Medulla oblongata (tissue), 1 donor: ENCODE data around the gene SHB.

ENCODE experiments used
- DNase-seq: peaks from one replicate; pipeline ENCODE4 v3.0.0-alpha.2; 2015; ENCODE audit errors: extremely low spot score

The SHB gene

DNA sequence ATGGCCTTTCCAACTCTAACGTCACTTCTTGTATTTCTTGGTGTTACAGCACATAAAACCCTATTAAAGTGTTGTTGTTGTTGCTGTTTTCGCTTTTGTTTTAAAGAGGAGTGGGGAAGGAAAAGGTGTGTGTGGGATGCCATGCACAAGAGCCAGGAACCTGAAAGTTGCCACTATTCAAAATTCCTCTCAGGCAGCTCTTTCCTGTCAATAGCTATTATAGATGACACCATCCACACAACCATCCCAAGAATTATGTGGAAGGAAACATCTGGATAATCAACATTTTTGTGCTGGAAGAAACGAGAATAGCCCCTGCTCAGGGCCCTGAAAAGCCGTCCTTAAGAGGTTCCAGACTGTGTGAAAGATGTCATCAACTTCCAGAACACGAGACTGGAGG lies 79.3 kb downstream of the SHB start:
- no peak for DNase-seq

DNA sequence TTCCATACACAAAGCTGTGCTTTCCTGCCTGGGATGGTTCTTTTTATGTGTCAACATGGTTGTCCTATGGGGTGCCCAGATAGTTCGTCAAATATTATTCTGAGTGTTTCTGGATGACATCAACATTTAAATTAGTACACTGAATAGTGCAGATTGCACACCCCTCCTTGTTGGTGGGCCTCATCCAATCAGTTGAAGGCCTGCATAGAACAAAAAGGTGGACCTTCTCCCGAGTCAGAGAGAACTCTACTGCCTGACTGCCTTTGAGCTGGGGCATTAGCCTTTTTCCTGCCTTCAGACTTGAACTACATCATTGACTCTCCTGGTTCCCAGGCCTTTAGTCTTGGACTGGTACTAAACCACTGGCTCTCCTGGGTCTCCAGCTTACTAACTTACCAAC lies 80.4 kb downstream of the SHB start:
- no peak for DNase-seq

DNA sequence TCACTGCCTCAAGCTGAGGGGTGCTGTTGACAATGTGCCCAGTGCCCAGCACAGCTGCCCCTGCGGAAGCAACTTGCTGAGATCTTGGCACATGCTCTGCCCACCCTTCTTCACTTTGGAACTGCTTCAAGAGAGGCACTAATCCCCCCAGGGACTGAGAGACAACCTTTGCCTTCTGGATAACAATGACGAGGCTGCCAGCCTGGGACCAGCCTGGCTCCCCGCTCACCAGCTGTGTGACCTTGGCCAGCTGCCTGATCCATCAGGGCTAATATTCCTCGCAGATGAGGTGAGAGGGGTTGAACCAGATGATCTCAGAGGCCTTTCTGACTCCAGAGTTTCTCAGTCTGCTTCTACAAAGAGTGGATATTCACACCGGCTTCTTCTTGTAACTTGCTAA lies 81.0 kb downstream of the SHB start:
- no peak for DNase-seq

- DNase-seq: no peak
Observed at GRCh38 chr9:37987467-37987981, 81.5 kb downstream of the SHB start.

DNA sequence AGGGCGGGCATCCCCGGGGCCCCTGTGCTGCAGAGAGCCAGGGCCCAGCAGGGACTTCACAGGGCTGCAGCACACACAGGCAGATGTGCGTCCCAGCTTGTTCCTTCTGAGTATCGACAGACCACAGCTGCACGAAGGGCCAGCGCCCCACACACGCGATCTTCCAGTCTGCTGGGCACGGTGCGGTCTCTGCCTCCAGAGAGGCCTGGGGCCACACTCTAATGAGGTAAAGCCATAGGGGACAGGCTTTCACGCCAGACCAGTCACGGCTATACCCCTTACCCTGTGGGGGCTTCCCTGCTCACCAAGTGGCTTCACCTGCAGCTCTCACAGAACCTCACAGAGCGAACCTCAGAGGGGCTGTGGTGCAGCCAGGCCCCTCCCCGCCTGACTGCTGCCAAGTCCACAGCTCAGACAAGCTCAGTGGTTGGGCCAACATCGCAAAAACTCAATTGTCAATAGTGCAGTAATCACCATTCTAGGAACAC lies 82.2 kb downstream of the SHB start:
- no peak for DNase-seq

DNA sequence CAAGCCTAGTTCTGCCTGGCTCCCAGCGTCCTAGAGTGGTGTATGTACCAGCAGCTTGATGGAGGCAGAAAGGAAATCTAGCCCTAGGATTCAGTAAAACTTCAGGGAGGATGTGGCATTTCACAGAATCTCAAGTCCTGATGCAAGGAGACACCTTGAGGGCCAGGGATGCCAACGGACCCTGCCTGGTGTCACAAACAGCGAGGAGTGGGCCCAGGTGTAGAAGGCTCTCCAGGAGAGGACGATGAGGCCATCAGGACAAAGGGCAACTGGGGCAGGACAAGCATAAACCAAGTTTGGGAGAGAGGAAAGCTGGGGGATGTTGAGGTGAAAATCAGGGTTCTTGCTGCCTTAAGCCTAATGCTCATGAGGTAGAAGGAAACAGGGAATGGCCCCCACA lies 83.0 kb downstream of the SHB start:
- DNase-seq: no peak

DNA sequence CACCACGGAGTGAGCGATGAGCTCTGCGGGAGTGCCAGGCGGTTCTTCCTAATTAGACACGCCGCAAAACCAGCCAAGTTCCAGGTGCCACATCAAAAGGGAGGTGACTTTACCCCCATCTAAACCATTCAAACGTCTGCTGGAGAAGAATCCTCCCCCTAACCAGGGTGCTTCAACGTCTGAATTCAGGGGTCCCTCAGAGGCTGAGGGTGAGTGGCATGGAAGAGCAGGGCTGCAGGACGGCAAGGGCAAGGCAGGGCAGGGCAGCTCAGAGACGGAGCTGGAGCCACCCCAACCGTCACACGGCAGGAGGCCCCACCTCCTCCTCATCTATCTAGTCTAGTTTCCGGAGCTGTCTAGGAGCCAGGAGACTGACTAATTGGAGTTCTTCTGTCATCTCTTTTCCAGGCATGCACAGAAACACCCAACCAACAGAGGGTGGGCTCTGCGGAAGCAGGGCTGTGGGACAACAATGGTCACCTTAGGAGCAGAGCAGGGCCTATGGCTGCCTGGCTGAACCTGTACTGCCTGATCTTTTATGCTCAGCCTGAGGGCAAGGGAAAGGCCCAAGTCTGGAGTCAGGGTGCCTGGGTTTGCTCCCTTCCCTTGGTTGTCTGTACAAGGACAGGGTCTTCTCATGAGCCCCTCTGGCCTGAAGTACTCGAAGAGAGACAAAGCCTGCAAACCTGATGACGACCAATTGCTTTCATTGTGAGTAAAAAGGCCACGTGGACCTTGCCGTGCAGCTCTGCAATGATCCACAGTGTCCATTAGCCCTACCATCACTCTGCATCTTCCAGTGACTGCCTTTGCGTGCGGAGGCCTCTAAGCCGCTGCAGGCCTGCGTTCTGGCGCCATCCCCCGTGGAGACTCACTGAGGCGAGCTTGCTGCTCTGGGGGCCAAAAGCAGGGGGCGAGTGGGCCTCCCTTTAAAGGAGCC lies 84.1 kb downstream of the SHB start:
- DNase-seq: no peak

GRCh38 chr9:37984278-37984671 lies 84.8 kb downstream of the SHB start:
- DNase-seq: no peak

DNA sequence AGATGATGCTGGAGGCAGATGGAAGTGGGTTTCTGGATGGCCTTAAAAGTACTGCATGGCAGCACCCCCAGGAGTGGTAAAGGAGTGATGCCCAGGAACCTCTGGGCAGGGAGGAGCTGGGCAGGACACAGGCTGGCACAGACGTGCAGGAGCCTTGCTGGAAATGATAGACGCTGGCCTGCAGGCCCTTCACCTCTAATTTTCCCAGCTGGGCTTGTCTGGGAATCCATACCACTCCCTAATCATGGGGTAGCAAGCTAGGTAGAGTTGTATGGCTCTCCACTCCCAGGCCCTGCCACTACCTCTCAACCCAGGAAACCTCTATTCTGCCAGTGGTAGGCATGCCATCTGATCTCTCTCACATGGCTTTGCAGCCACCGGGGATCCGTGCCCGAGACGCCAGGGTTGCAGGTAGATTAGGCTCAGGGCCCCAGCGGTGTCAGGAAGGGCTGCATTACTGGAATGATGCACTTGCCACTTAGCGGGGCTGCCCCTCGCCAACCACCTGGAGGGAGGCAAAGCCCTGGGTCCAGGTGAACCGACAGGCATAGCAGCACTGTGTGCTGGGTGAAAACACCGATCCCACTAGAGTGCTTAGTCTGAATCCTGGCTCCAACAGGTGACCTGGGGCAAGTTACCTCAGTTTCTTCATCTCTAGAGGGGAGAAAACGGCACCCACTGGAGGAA lies 85.5 kb downstream of the SHB start:
- no peak for DNase-seq

- DNase-seq: no peak
Observed at GRCh38 chr9:37979844-37980243, 89.2 kb downstream of the SHB start.

DNA sequence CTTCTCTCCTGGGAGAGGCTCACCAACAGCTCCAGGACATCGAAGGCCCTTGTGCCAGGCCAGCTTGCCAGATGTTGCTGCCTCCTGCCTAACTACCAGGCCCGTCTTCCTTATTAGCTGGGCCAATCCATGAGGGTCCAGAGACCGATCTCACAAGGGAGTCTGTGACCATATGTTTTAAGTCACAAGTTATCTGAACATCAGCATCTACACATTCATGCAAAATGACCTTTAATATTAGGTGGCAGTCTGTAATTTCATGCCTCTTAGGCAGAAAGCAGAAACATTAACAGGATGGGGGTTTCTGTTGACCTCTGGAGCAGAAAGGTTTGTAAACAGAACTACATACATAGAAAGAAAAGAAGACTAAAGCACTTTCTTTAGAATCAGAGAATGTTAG lies 90.0 kb downstream of the SHB start:
- no peak for DNase-seq

DNA sequence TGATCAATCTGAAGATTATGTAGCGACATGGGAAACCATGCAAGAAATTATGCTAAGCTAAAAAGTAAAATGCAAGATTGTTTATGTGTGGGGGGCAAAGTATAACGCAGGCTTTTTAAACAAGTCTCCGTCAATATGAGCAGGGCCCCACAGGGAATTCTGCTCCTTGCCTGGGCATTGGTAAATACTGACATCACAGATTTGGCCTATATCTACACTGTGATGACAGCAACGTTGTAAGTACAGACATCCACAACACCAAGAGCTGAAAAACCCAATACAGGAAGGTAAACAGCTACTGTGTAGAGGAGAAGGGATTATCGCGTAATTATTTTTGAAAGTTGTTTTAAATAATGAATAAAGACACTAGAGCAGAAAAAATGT lies 90.6 kb downstream of the SHB start:
- no peak for DNase-seq

GRCh38 chr9:37977851-37978480 lies 91.1 kb downstream of the SHB start:
- no peak for DNase-seq

DNA sequence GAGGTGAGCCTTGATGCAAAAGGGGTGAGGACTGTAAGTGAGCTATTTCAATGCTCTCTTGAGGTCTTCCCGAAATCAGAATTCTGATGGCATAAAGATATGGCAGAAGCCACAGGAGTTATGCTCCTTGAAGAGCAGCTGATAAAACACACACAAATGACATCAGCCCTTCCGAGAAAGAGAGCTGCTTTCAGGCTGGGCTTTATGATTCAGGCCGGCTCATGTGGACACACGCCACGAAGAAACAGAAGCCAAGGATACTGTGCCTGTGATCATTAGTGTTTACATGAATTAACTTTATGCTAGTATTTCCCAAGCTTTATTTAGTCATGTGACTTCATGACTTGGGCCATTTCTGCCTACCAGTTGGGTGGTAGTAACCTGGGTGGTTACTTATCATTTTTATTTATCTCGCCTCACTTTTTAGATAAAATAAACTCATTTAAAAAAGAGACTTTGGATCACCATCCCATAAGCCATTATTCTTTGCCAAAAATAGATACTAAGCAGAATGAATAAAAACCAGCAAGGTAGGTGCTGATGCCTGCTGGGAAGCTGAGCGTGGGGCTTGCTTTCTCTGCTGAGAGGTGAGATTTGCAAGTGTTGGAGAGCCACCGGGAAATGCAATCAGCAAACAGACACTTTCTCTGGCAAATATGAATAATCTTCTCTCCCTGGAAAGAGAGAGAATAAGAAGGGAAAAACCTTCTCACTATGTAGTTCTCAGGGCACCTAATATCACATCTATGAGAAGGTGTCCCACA lies 92.1 kb downstream of the SHB start:
- DNase-seq: no peak

DNA sequence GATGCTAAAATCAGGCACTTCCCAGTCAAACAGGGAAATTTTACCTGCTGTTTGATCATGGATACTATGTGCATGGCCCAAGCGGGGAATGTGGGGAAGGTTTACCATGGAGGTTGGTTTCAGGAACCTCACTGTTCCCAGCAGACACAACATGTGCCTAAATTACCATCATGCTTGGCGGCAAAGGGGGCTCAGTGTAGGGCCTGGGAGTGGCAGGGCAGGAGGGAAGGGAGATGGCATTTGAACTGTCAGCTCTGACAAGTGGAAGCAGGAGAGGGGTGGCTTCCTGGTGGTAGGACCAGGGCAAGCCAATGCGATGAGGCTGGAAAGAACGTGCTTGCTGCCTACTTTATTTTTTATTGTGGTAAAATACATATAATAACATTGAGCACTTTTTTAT lies 93.4 kb downstream of the SHB start:
- DNase-seq: no peak

- DNase-seq: no peak
Observed at GRCh38 chr9:37974506-37975173, 94.4 kb downstream of the SHB start.

- no peak for DNase-seq
Observed at GRCh38 chr9:37972351-37972848, 96.6 kb downstream of the SHB start.

DNA sequence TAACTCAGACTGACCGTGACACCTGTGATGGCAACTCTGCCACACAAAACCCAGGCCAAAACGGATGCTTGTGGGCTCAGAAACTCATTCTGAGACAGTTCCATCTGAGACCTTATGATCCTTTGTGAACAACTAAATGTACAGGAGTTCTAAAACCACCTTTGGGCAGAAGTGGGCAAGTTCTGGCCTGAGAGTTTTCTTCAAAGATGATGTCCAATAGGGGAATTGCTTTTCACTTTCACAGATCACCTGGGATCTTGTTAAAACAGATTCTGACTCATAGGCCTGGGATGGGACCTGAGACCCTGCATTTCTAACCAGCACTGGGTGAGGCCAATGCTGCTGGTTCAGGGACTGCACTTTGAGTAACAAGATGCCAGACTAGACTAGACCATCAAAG lies 97.3 kb downstream of the SHB start:
- DNase-seq: no peak

DNA sequence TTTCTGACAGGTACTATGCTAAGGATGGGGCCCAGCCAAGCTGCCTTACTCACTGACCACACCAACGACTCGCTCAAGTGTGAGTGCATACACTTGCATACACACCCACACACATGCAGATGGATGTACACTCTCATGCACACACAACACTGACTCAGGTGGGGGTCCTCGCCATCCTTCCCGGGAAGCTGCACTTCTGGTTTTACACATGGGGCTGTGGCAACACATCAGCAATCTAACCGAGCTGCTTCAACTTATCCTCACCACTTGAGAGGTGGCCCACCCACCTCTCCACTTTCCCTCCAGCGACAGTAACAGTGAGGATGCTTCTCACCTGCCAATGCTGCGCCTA lies 97.9 kb downstream of the SHB start:
- DNase-seq: no peak

DNA sequence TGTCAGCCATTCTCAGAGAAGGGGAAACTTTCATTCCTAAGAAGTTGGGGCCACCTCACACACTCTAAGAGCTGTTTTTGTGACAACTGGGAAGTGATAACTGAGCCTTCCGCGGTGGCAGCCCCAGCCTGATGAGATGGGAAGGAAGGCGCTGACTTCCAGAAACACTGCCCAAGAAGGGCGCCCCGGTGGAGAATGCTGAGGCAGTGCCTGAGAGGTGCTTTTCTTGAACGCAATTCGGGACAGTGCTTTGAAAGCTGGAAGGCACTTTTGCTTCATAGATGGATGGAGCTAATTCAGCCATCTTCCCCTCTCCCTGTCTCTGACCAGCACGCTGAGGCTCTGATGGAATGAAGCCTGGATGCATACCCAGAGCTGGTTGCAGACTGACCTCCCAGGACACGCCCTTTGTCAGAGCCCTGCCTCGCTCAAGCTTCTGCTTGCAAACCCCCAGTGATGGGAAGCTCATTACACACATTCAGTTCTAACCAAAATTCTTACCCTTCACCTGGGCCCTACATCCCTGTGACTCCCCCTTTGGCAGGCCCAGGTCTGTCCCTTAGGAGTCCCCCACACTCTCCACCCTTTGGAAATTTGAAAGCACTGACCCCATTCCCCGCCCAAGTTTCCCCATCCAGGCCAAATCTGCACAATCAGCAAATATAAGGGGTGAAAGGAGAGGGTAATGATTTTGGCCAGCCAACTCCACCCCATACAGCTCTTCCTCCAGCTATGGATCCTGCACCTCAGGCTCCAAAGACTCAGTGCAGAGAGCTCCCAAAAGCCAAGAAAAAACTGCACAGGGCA lies 98.5 kb downstream of the SHB start:
- no peak for DNase-seq
